Measurements from ENCODE around the gene TSEN34. TPM values are rescaled to one million over a fixed set of nuclear protein-coding genes. Genes with fewer than 3 reads are reported as not detected.
A peak's percentile ranks its signal among the peaks of the same experiment; 100 is the strongest.
"Not testable (repeated sequence)": the region's sequence is repeated elsewhere in the genome, so short reads cannot be mapped to it uniquely, and the experiment has no call there.

TSEN34 gene
- total RNA-seq, 1 donor from 2014 or later, result 24.6 TPM

GRCh38 chr19:54231077-54231931 is 40.2 kb downstream of the TSEN34 start:
- peak; percentile 99 for DNase-seq (ENCODE audit: low spot score)

GRCh38 chr19:54233941-54234340 is 42.8 kb downstream of the TSEN34 start:
- DNase-seq (ENCODE audit: low spot score), result peak; percentile 71

- DNase-seq (ENCODE audit: low spot score), result peak; percentile 89
Measured at GRCh38 chr19:54239491-54240371, 48.6 kb downstream of the TSEN34 start.

GRCh38 chr19:54240372-54241336 is 49.5 kb downstream of the TSEN34 start:
- DNase-seq (ENCODE audit: low spot score), result peak; percentile 92

GRCh38 chr19:54242234-54242633 is 51.1 kb downstream of the TSEN34 start:
- not testable (repeated sequence) for DNase-seq (ENCODE audit: low spot score)

- peak; percentile 88 for DNase-seq (ENCODE audit: low spot score)
Measured at GRCh38 chr19:54242646-54243045, 51.5 kb downstream of the TSEN34 start, which contains the start of gene LILRA6. TSS of gene LILRA6 (minus strand) at chr19:54242790.

GRCh38 chr19:54243809-54244208 is 52.7 kb downstream of the TSEN34 start:
- DNase-seq (ENCODE audit: low spot score), result not testable (repeated sequence)

Other genes starting within 250 kb of the TSEN34 start
- not detected for gene CACNG8, start 228.4 kb upstream of the TSEN34 start, total RNA-seq
- gene CACNG6, start 199.7 kb upstream of the TSEN34 start, total RNA-seq, result not detected
- gene VSTM1, start 127.4 kb upstream of the TSEN34 start, total RNA-seq, result not detected
- gene TARM1, start 109.9 kb upstream of the TSEN34 start, total RNA-seq, result not detected
- gene OSCAR, start 90.5 kb upstream of the TSEN34 start, total RNA-seq, result 6.6 TPM
- gene NDUFA3, start 88.5 kb upstream of the TSEN34 start, total RNA-seq, result 113 TPM
- gene TFPT, start 75.7 kb upstream of the TSEN34 start, total RNA-seq, result 16.7 TPM
- 45.5 TPM for gene PRPF31, start 75.6 kb upstream of the TSEN34 start, total RNA-seq
- gene CNOT3, start 53.5 kb upstream of the TSEN34 start, total RNA-seq, result 31.5 TPM
- gene LENG1, start 31.6 kb upstream of the TSEN34 start, total RNA-seq, result 4.4 TPM
- 1.6 TPM for gene TMC4, start 18.1 kb upstream of the TSEN34 start, total RNA-seq
- 40.9 TPM for gene MBOAT7, start 1.7 kb upstream of the TSEN34 start, total RNA-seq
- gene RPS9, start 9.6 kb downstream of the TSEN34 start, total RNA-seq, result 923 TPM
- gene LILRB3, start 31.7 kb downstream of the TSEN34 start, total RNA-seq, result 50.5 TPM
- 26.5 TPM for gene LILRA6, start 51.5 kb downstream of the TSEN34 start, total RNA-seq
- gene LILRB5, start 66.0 kb downstream of the TSEN34 start, total RNA-seq, result 69.4 TPM
- gene LILRB2, start 89.8 kb downstream of the TSEN34 start, total RNA-seq, result 14.4 TPM
- 23.0 TPM for gene LILRA5, start 121.9 kb downstream of the TSEN34 start, total RNA-seq
- 1.0 TPM for gene LILRA4, start 147.9 kb downstream of the TSEN34 start, total RNA-seq
- gene LAIR1, start 173.6 kb downstream of the TSEN34 start, total RNA-seq, result 63.8 TPM
- not detected for gene TTYH1, start 224.2 kb downstream of the TSEN34 start, total RNA-seq

All from mesenteric fat pad (tissue), 1 donor.